ENCODE measurements around the gene PTPN9.

Gene PTPN9

DNA sequence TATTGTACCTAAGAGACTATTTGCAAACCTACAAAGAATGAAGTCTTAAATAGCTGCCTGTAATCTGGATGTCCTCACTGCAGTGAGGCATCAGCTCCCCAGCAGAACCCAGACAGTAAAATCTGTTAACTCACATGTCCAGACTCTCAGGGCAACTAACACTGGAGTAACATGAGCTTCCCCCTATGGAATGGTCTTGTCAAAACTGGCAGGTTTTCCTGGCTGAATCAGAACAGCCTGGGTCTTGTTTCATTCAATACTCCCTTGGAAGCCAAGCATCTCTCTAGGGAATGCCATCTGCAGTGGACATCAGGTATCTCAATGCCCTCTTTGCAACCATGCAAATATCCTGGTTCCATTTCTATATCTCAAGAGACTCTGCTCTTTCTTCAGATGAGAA lies 24.4 kb downstream of the PTPN9 start:
- Histone ChIP-seq H4K20me1 (ENCODE audit: low read depth, low read length) (no peaks in the 10 kb centered on the region), H3K4me3 (ENCODE audit: insufficient read depth, low read length, poor library complexity, severe bottlenecking) (no peak overlapping the region), H3K4me2 (ENCODE audit: low read depth, low read length, poor library complexity, severe bottlenecking) (no peak overlapping the region), H3K36me3 (ENCODE audit: low read length) (no peaks in the 10 kb centered on the region), H3K9me3 (ENCODE audit: insufficient read depth, low read length) (no peaks in the 10 kb centered on the region), H3K79me2 (ENCODE audit: insufficient read depth, low read length) (peaks cover 16% of the 10 kb centered on the region), H3K9me2 (replicated peaks; ENCODE audit: insufficient read depth, low read length) (no peaks in the 10 kb centered on the region), H3K27me3 (ENCODE audit: low read length) (no peaks in the 10 kb centered on the region), H3K27ac (ENCODE audit: low read depth, low read length) (no peak overlapping the region), H3F3A (ENCODE audit: insufficient read depth) (no peaks in the 10 kb centered on the region; the same call in 1 of the 2 replicates), H2AFZ (ENCODE audit: low read depth, low read length, severe bottlenecking) (no peak overlapping the region), H3K9ac (ENCODE audit: low read length) (no peak overlapping the region)
- TF ChIP-seq EZH2phosphoT487 (conservative IDR thresholded peaks at IDR 0.05; ENCODE audit: low read length): no peak
- TF ChIP-seq, protein P1, sequence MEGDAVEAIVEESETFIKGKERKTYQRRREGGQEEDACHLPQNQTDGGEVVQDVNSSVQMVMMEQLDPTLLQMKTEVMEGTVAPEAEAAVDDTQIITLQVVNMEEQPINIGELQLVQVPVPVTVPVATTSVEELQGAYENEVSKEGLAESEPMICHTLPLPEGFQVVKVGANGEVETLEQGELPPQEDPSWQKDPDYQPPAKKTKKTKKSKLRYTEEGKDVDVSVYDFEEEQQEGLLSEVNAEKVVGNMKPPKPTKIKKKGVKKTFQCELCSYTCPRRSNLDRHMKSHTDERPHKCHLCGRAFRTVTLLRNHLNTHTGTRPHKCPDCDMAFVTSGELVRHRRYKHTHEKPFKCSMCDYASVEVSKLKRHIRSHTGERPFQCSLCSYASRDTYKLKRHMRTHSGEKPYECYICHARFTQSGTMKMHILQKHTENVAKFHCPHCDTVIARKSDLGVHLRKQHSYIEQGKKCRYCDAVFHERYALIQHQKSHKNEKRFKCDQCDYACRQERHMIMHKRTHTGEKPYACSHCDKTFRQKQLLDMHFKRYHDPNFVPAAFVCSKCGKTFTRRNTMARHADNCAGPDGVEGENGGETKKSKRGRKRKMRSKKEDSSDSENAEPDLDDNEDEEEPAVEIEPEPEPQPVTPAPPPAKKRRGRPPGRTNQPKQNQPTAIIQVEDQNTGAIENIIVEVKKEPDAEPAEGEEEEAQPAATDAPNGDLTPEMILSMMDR (IDR thresholded peaks at IDR 0.05; ENCODE audit: insufficient read depth, low read length, poor library complexity, severe bottlenecking): no peak

- TF ChIP-seq, protein P1 (IDR thresholded peaks at IDR 0.05; ENCODE audit: insufficient read depth, low read length, poor library complexity, severe bottlenecking): no peak
- no peak for TF ChIP-seq EZH2phosphoT487 (conservative IDR thresholded peaks at IDR 0.05; ENCODE audit: low read length)
- Histone ChIP-seq H3K36me3 (ENCODE audit: low read length) (no peaks in the 10 kb centered on the region), H3K27me3 (ENCODE audit: low read length) (no peaks in the 10 kb centered on the region), H3K79me2 (ENCODE audit: insufficient read depth, low read length) (peaks cover 26% of the 10 kb centered on the region), H2AFZ (ENCODE audit: low read depth, low read length, severe bottlenecking) (no peak overlapping the region), H3K27ac (ENCODE audit: low read depth, low read length) (no peak overlapping the region), H3K9me3 (ENCODE audit: insufficient read depth, low read length) (no peaks in the 10 kb centered on the region), H4K20me1 (ENCODE audit: low read depth, low read length) (no peaks in the 10 kb centered on the region), H3K4me3 (ENCODE audit: insufficient read depth, low read length, poor library complexity, severe bottlenecking) (no peak overlapping the region), H3F3A (ENCODE audit: insufficient read depth) (no peaks in the 10 kb centered on the region; the same call in 1 of the 2 replicates), H3K4me2 (ENCODE audit: low read depth, low read length, poor library complexity, severe bottlenecking) (no peak overlapping the region), H3K9ac (ENCODE audit: low read length) (no peak overlapping the region), H3K9me2 (replicated peaks; ENCODE audit: insufficient read depth, low read length) (no peaks in the 10 kb centered on the region)
Observed at GRCh38 chr15:75553659-75554058, 25.5 kb downstream of the PTPN9 start.

GRCh38 chr15:75551091-75551490 lies 28.0 kb downstream of the PTPN9 start:
- Histone ChIP-seq H2AFZ (ENCODE audit: low read depth, low read length, severe bottlenecking) (no peak overlapping the region), H3K9me2 (replicated peaks; ENCODE audit: insufficient read depth, low read length) (no peaks in the 10 kb centered on the region), H3K4me2 (ENCODE audit: low read depth, low read length, poor library complexity, severe bottlenecking) (no peak overlapping the region), H3K9ac (ENCODE audit: low read length) (no peak overlapping the region), H4K20me1 (ENCODE audit: low read depth, low read length) (no peaks in the 10 kb centered on the region), H3K36me3 (ENCODE audit: low read length) (no peaks in the 10 kb centered on the region), H3K4me3 (ENCODE audit: insufficient read depth, low read length, poor library complexity, severe bottlenecking) (no peak overlapping the region), H3K9me3 (ENCODE audit: insufficient read depth, low read length) (no peaks in the 10 kb centered on the region), H3K79me2 (ENCODE audit: insufficient read depth, low read length) (peaks cover 31% of the 10 kb centered on the region), H3K27ac (ENCODE audit: low read depth, low read length) (no peak overlapping the region), H3F3A (ENCODE audit: insufficient read depth) (no peaks in the 10 kb centered on the region; the same call in 1 of the 2 replicates), H3K27me3 (ENCODE audit: low read length) (no peaks in the 10 kb centered on the region)
- TF ChIP-seq, protein P1 (IDR thresholded peaks at IDR 0.05; ENCODE audit: insufficient read depth, low read length, poor library complexity, severe bottlenecking): no peak
- TF ChIP-seq EZH2phosphoT487 (conservative IDR thresholded peaks at IDR 0.05; ENCODE audit: low read length): no peak

Data from SU-DHL-6 (cell line).